ENCODE measurements around the gene BTG2.

Gene BTG2

GRCh38 chr1:203273869-203274602 is 31.3 kb upstream of the BTG2 start:
- Histone ChIP-seq H3K4me2 (peak overlapping the region; percentile 84 to 98 (median 93)), H3K4me1 (peaks cover 95 to 100% (median 99%) of the 10 kb centered on the region in 10 experiments), H3K27ac (peak overlapping the region; percentile 70 to 99 (median 80)), H3K9me3 (replicated peaks in 1 of 11) (no peaks in the 10 kb centered on the region), H4K20me1 (no peaks in the 10 kb centered on the region), H3K4me3 (peak overlapping the region; percentile 26 to 70 (median 54); a peak in 19 of 20 replicates), H3K36me3 (no peaks in the 10 kb centered on the region), H3K27me3 (no peaks in the 10 kb centered on the region), H3K9ac (peak overlapping the region; percentile 65 to 78 (median 75))
- no peak for TF ChIP-seq Cebpa-rat (IDR thresholded peaks at IDR 0.05)

- no peaks in the 10 kb centered on the region for H3K9me3 ChIP-seq (replicated peaks in 1 of 11)
- peak overlapping the region; percentile 65 to 78 (median 75) for H3K9ac ChIP-seq
- H3K36me3 ChIP-seq, result no peaks in the 10 kb centered on the region
- H4K20me1 ChIP-seq, result no peaks in the 10 kb centered on the region
- peak overlapping the region; percentile 70 to 99 (median 80); a peak in 21 of 22 replicates for H3K27ac ChIP-seq
- H3K4me3 ChIP-seq, result peak overlapping the region in 4 of 10 experiments; percentile 55 to 70 (median 62); a peak in 4 of 20 replicates
- no peaks in the 10 kb centered on the region for H3K27me3 ChIP-seq
- H3K4me2 ChIP-seq, result peak overlapping the region; percentile 84 to 98 (median 93)
- H3K4me1 ChIP-seq, result peaks cover 96 to 100% (median 100%) of the 10 kb centered on the region in 10 experiments
- no peak for TF ChIP-seq Cebpa-rat (IDR thresholded peaks at IDR 0.05)
These were observed 30.5 kb upstream of the BTG2 start for GRCh38 chr1:203274603-203275381.

DNA sequence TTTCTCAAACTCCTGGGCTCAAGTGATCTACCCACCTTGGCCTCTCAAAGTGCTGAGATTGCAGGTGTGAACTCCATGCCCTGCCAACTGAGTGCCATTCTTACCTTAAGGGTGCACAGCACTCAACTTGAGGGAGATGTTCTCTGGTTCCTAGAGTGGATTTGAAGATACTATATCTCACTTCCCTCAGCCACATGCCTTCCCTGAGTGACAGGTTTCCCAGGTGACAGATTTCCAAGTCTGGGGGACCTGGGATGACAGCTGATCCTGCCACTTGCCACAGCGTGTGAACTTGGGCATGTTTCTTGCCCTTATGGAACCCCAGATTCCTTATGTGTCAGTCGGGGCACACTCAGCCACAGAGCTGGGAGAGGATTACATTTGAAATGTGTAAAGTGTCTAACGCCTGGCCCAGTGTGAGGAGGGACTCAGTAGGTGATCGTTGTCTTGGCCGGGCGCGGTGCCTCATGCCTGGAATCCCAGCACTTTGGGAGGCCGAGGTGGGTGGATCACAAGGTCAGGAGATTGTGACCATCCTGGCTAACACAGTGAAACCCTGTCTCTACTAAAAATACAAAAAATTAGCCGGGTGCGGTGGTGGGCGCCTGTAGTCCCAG is 29.6 kb upstream of the BTG2 start:
- no peak for TF ChIP-seq Cebpa-rat (IDR thresholded peaks at IDR 0.05)
- Histone ChIP-seq H3K9me3 (replicated peaks in 1 of 11) (no peaks in the 10 kb centered on the region), H3K27ac (peak overlapping the region in 10 of 11 experiments; percentile 7 to 99 (median 80); a peak in 14 of 22 replicates), H3K36me3 (no peaks in the 10 kb centered on the region), H3K27me3 (no peaks in the 10 kb centered on the region), H3K9ac (peak overlapping the region in 7 of 11 experiments; percentile 14 to 87 (median 65); a peak in 7 of 22 replicates), H4K20me1 (no peaks in the 10 kb centered on the region), H3K4me1 (peaks cover 96 to 100% (median 100%) of the 10 kb centered on the region in 10 experiments), H3K4me2 (peak overlapping the region; percentile 89 to 98 (median 94); a peak in 21 of 22 replicates), H3K4me3 (no peak overlapping the region)

DNA sequence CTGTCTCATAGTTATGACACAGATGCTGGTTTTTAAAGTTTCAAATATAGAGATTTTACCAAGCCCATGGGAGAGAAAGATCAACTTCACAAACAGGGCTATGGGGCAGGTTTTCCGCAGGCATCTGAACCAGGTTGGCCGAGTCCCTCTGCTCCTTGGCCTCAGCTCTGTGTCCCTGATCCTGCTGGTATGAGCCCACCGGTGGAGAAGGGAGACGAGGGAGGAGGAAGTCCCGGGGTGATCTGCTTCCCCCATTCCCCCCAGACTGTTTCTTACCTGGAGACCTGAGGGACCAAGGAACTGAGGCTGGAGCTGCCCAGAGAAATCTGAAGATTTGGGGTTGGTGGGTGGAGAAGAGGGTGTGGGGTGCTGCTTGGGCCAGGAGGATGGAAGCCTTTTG is 28.9 kb upstream of the BTG2 start:
- Histone ChIP-seq H3K4me1 (peaks cover 96 to 100% (median 100%) of the 10 kb centered on the region in 10 experiments), H3K27ac (peak overlapping the region in 10 of 11 experiments; percentile 61 to 99 (median 93); a peak in 19 of 22 replicates), H3K36me3 (no peaks in the 10 kb centered on the region), H3K9me3 (replicated peaks in 1 of 11) (no peaks in the 10 kb centered on the region), H4K20me1 (no peaks in the 10 kb centered on the region), H3K27me3 (no peaks in the 10 kb centered on the region), H3K9ac (peak overlapping the region in 9 of 11 experiments; percentile 69 to 87 (median 84); a peak in 15 of 22 replicates), H3K4me2 (peak overlapping the region; percentile 89 to 98 (median 94)), H3K4me3 (no peak overlapping the region)
- TF ChIP-seq Cebpa-rat (IDR thresholded peaks at IDR 0.05), result no peak

DNA sequence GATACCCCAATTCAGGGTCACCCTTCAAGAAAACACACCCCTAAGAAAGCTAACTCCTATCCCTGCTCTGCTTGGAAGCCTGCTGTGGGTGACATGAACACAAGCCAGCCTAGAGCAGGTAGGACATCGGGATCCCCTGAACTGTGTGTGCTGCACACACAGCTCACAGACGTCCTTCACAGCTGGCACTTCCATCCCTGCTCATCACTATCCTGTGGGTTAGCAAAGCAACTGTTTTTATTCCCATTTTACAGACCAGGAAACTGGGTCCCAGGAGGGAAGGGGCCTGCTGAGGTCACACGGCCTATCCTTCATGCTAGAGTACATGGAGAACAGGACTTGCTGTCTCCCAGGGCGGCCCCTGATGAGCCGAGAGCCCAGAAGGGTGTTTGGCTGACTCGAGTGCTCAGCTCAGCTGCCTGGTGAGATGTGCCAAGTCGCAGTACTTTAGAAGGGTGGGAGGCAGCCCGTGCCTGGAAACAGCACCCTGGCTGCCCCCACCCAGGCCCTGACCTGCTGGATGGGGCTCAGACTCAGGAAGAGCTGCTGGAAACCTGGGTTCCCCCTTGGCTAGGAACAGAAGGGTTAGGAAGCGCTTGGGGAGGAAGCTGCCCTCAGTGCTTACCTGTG is 28.3 kb upstream of the BTG2 start:
- Histone ChIP-seq H3K27me3 (no peaks in the 10 kb centered on the region), H3K9ac (peak overlapping the region; percentile 34 to 87 (median 83); a peak in 20 of 22 replicates), H3K4me2 (peak overlapping the region; percentile 89 to 98 (median 94)), H3K27ac (peak overlapping the region in 10 of 11 experiments; percentile 61 to 99 (median 93); a peak in 21 of 22 replicates), H3K4me1 (peaks cover 96 to 100% (median 100%) of the 10 kb centered on the region in 10 experiments), H3K4me3 (peak overlapping the region in 2 of 10 experiments; percentile 4 to 50; a peak in 1 of 20 replicates), H3K36me3 (no peaks in the 10 kb centered on the region), H4K20me1 (no peaks in the 10 kb centered on the region), H3K9me3 (replicated peaks in 1 of 11) (no peaks in the 10 kb centered on the region)
- TF ChIP-seq Cebpa-rat (IDR thresholded peaks at IDR 0.05), result no peak

DNA sequence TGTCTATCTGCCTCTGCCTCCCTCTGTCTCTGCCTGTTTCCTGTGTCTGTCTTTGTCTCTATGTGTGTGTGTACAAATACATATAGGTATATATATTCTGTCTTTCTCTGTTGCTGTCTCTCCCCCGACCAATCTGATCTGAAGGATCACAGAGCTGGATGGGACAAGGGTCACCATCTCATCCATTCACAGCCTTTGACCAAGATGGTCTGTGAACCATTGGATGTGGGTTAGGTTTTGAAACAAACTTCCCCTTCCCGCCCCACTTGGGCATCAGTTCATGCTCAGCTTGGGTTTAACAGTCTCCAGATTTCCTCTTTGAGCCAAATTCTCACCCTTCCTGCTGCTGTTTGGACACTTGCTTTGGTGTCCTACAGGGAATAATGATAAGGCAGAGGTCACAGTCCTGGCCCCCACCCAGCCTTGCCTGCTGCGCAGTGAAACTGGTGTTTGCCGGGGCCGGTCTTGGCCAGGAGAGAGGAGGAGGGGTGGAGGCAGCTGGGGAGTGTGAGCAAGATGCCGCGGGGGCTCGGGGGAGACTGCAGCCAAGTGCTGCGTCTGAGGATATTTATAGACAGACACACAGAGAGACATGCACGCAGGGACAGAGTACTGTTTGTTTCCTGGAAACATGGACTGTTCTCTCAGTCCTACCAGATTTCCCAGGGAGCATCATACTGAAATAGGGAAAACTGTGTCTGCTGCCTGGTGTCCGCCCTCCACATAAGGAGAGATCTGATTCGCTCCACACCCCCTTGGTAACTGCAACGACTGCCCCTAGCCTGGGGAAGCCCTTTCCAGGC is 27.0 kb upstream of the BTG2 start:
- no peak for TF ChIP-seq Cebpa-rat (IDR thresholded peaks at IDR 0.05)
- peaks cover 98 to 100% (median 100%) of the 10 kb centered on the region in 10 experiments for H3K4me1 ChIP-seq
- peak overlapping the region in 9 of 10 experiments; percentile 8 to 60 (median 49); a peak in 16 of 20 replicates for H3K4me3 ChIP-seq
- no peaks in the 10 kb centered on the region for H4K20me1 ChIP-seq
- no peaks in the 10 kb centered on the region for H3K9me3 ChIP-seq (replicated peaks in 1 of 11)
- H3K27me3 ChIP-seq, result no peaks in the 10 kb centered on the region
- peak overlapping the region; percentile 37 to 99 (median 93); a peak in 21 of 22 replicates for H3K27ac ChIP-seq
- H3K36me3 ChIP-seq, result no peaks in the 10 kb centered on the region
- H3K9ac ChIP-seq, result peak overlapping the region; percentile 46 to 87 (median 83); a peak in 21 of 22 replicates
- H3K4me2 ChIP-seq, result peak overlapping the region; percentile 89 to 98 (median 94)

- H3K4me3 ChIP-seq, result peak overlapping the region in 8 of 10 experiments; percentile 8 to 60 (median 50); a peak in 16 of 20 replicates
- peak overlapping the region; percentile 89 to 98 (median 94) for H3K4me2 ChIP-seq
- no peak for TF ChIP-seq Cebpa-rat (IDR thresholded peaks at IDR 0.05)
- H3K4me1 ChIP-seq, result peaks cover 98 to 100% (median 100%) of the 10 kb centered on the region in 10 experiments
- H3K36me3 ChIP-seq, result no peaks in the 10 kb centered on the region
- peak overlapping the region; percentile 46 to 87 (median 83); a peak in 21 of 22 replicates for H3K9ac ChIP-seq
- no peaks in the 10 kb centered on the region for H3K27me3 ChIP-seq
- H3K27ac ChIP-seq, result peak overlapping the region; percentile 37 to 99 (median 93); a peak in 21 of 22 replicates
- no peaks in the 10 kb centered on the region for H4K20me1 ChIP-seq
- H3K9me3 ChIP-seq (replicated peaks in 1 of 11), result no peaks in the 10 kb centered on the region
These were observed 26.4 kb upstream of the BTG2 start for GRCh38 chr1:203278885-203279406.

Measured in BLaER1 treated with 17β-estradiol and CSF1 and Interleukin-3, amounts not matched to agents 10 nM and 100 nM (cell line).